ENCODE measurements around the gene EID3.

Gene EID3

GRCh38 chr12:104340925-104341611 lies 37.5 kb downstream of the EID3 start:
- no peak for ATAC-seq

GRCh38 chr12:104342147-104342546 lies 38.6 kb downstream of the EID3 start:
- no peak for ATAC-seq

GRCh38 chr12:104342635-104343249 lies 39.2 kb downstream of the EID3 start:
- ATAC-seq, result no peak

GRCh38 chr12:104344682-104345081 lies 41.1 kb downstream of the EID3 start:
- ATAC-seq, result no peak

GRCh38 chr12:104345234-104346066 lies 41.9 kb downstream of the EID3 start:
- no peak for ATAC-seq

GRCh38 chr12:104347374-104348075 lies 44.0 kb downstream of the EID3 start:
- ATAC-seq, result no peak

GRCh38 chr12:104348283-104348993 lies 44.9 kb downstream of the EID3 start:
- no peak for ATAC-seq

GRCh38 chr12:104348994-104349494 lies 45.5 kb downstream of the EID3 start:
- no peak for ATAC-seq

GRCh38 chr12:104350211-104351056 lies 46.9 kb downstream of the EID3 start:
- ATAC-seq, result no peak

GRCh38 chr12:104351057-104351983 lies 47.8 kb downstream of the EID3 start:
- no peak for ATAC-seq

GRCh38 chr12:104352106-104352713 lies 48.7 kb downstream of the EID3 start:
- ATAC-seq, result no peak

- no peak for ATAC-seq
These were observed 49.8 kb downstream of the EID3 start for GRCh38 chr12:104353012-104353981.

- no peak for ATAC-seq
These were observed 50.8 kb downstream of the EID3 start for GRCh38 chr12:104354167-104354867.
